Ishikawa (cell line): Measurements from ENCODE around the gene IL17RA.

Source experiments
- CEBPB ChIP-seq: IDR thresholded peaks from 2 replicates; pipeline ENCODE4 v1.6.1; 2012
- CREB1 ChIP-seq: IDR thresholded peaks from 2 replicates; pipeline ENCODE4 v1.6.1; 2012; ENCODE audit warnings: low read depth
- EGR1 ChIP-seq: IDR thresholded peaks from 2 replicates; pipeline ENCODE4 v1.6.1; 2012
- EP300 ChIP-seq: IDR thresholded peaks from 2 replicates; pipeline ENCODE4 v1.6.1; 2012; ENCODE audit warnings: borderline replicate concordance
- FOXM1 ChIP-seq: IDR thresholded peaks from 2 replicates; pipeline ENCODE4 v1.6.1; 2012; ENCODE audit warnings: low read depth, borderline replicate concordance
- RAD21 ChIP-seq: IDR thresholded peaks from 2 replicates; pipeline ENCODE4 v1.6.1; 2012; ENCODE audit warnings: low read depth
- TAF1 ChIP-seq: IDR thresholded peaks from 2 replicates; pipeline ENCODE4 v1.6.1; 2012; ENCODE audit warnings: low read depth, mild to moderate bottlenecking
- TCF12 ChIP-seq: IDR thresholded peaks from 2 replicates; pipeline ENCODE4 v1.6.1; 2012; ENCODE audit warnings: low read depth
- TEAD4 ChIP-seq: IDR thresholded peaks from 2 replicates; pipeline ENCODE4 v1.6.1; 2012
- YY1 ChIP-seq: IDR thresholded peaks from 2 replicates; pipeline ENCODE4 v1.6.1; 2012; ENCODE audit warnings: low read depth
- ZBTB7A ChIP-seq: IDR thresholded peaks from 2 replicates; pipeline ENCODE4 v1.6.1; 2012; ENCODE audit warnings: low read depth
- TF ChIP-seq, protein P1 (sequence below): IDR thresholded peaks from 2 replicates; pipeline ENCODE4 v1.6.1; 2012; ENCODE audit warnings: low read depth, mild to moderate bottlenecking
- TF ChIP-seq, protein P2 (sequence below): IDR thresholded peaks from 2 replicates; pipeline ENCODE4 v1.6.1; 2012

DNA sequence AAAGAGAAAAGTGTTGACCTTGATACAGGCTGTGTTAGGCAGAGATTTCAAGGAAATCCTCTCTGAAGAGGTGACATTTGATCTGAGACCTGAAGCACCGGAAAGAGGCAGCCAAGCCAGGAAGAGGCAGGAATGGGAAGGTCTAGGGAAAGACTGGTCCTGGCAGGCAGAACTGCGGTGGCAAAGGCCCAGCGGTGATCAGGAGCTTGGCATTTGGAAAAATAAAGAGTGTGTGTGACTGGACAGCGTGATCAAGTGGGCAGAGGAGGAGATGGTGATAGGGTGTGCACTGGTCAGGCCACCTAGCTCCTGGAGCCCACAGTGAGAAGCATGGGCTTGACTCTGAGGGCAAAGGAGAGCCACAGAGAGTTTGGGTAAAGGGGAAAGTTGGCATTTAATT lies 49.6 kb upstream of the IL17RA start:
- no peak for TF ChIP-seq CEBPB
- TF ChIP-seq EP300: no peak
- no peak for TF ChIP-seq EGR1
- TF ChIP-seq YY1: no peak
- no peak for TF ChIP-seq TAF1
- TF ChIP-seq RAD21: no peak
- no peak for TF ChIP-seq FOXM1
- no peak for TF ChIP-seq TEAD4
- TF ChIP-seq CREB1: no peak
- TF ChIP-seq, protein P1, sequence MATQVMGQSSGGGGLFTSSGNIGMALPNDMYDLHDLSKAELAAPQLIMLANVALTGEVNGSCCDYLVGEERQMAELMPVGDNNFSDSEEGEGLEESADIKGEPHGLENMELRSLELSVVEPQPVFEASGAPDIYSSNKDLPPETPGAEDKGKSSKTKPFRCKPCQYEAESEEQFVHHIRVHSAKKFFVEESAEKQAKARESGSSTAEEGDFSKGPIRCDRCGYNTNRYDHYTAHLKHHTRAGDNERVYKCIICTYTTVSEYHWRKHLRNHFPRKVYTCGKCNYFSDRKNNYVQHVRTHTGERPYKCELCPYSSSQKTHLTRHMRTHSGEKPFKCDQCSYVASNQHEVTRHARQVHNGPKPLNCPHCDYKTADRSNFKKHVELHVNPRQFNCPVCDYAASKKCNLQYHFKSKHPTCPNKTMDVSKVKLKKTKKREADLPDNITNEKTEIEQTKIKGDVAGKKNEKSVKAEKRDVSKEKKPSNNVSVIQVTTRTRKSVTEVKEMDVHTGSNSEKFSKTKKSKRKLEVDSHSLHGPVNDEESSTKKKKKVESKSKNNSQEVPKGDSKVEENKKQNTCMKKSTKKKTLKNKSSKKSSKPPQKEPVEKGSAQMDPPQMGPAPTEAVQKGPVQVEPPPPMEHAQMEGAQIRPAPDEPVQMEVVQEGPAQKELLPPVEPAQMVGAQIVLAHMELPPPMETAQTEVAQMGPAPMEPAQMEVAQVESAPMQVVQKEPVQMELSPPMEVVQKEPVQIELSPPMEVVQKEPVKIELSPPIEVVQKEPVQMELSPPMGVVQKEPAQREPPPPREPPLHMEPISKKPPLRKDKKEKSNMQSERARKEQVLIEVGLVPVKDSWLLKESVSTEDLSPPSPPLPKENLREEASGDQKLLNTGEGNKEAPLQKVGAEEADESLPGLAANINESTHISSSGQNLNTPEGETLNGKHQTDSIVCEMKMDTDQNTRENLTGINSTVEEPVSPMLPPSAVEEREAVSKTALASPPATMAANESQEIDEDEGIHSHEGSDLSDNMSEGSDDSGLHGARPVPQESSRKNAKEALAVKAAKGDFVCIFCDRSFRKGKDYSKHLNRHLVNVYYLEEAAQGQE: no peak
- TF ChIP-seq, protein P2, sequence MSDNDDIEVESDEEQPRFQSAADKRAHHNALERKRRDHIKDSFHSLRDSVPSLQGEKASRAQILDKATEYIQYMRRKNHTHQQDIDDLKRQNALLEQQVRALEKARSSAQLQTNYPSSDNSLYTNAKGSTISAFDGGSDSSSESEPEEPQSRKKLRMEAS: no peak
- no peak for TF ChIP-seq TCF12
- TF ChIP-seq ZBTB7A: no peak
